SK-N-SH treated with all-trans-retinoic acid at 6 μM for 48 hours (cell line): ENCODE results near the gene ATP6V1G1.

Source experiments
- CSDC2 ChIP-seq: fragments of 250-450 bp; sonication (Bioruptor Pico); IDR thresholded peaks from 2 replicates; pipeline ENCODE4 v1.5.0; 2020; ENCODE audit warnings: mild to moderate bottlenecking, moderate library complexity
- ESRRG ChIP-seq: fragments of 250-450 bp; sonication (Bioruptor Pico); IDR thresholded peaks from 2 replicates; pipeline ENCODE4 v1.6.1; 2021; ENCODE audit warnings: mild to moderate bottlenecking
- GLIS3 ChIP-seq: fragments of 250-450 bp; sonication (Bioruptor Pico); IDR thresholded peaks from 2 replicates; pipeline ENCODE4 v1.5.0; 2020; ENCODE audit warnings: mild to moderate bottlenecking, moderate library complexity
- OSR1 ChIP-seq: fragments of 250-450 bp; sonication (Bioruptor Pico); IDR thresholded peaks from 2 replicates; pipeline ENCODE4 v1.8.0; 2022; ENCODE audit warnings: moderate library complexity, mild to moderate bottlenecking, inconsistent platforms
- PATZ1 ChIP-seq: fragments of 250-450 bp; sonication (Bioruptor Pico); IDR thresholded peaks from 2 replicates; pipeline ENCODE4 v1.8.0; 2020; ENCODE audit warnings: mild to moderate bottlenecking, moderate library complexity, borderline replicate concordance
- PPARA ChIP-seq: fragments of 250-450 bp; sonication (Bioruptor Pico); IDR thresholded peaks from 2 replicates; pipeline ENCODE4 v1.5.0; 2020; ENCODE audit warnings: mild to moderate bottlenecking, borderline replicate concordance
- SNAI2 ChIP-seq: fragments of 250-450 bp; sonication (Bioruptor Pico); IDR thresholded peaks from 2 replicates; pipeline ENCODE4 v1.5.0; 2020; ENCODE audit warnings: mild to moderate bottlenecking, moderate library complexity
- ZNF565 ChIP-seq: fragments of 450-650 bp; formaldehyde crosslinking; conservative IDR thresholded peaks from 2 replicates; pipeline ENCODE4 v1.5.0; 2020; ENCODE audit warnings: low read depth, mild to moderate bottlenecking, moderate library complexity
- ZNF70 ChIP-seq: fragments of 450-650 bp; formaldehyde crosslinking; IDR thresholded peaks from 2 replicates; pipeline ENCODE4 v1.5.0; 2020; ENCODE audit warnings: mild to moderate bottlenecking, moderate library complexity
- ZNF8 ChIP-seq: fragments of 450-650 bp; formaldehyde crosslinking; IDR thresholded peaks from 2 replicates; pipeline ENCODE4 v1.5.0; 2020; ENCODE audit warnings: mild to moderate bottlenecking, moderate library complexity
- TF ChIP-seq, protein P1 (sequence below): fragments of 250-450 bp; sonication (Bioruptor Pico); IDR thresholded peaks from 2 replicates; pipeline ENCODE4 v1.5.1; 2020; ENCODE audit warnings: low read depth, mild to moderate bottlenecking, moderate library complexity

- no peak for TF ChIP-seq ZNF565
- no peak for TF ChIP-seq PPARA (CRISPR knock-in tag)
- TF ChIP-seq CSDC2 (CRISPR knock-in tag): no peak
- no peak for TF ChIP-seq GLIS3
- no peak for TF ChIP-seq PATZ1 (CRISPR knock-in tag)
- no peak for TF ChIP-seq OSR1
- no peak for TF ChIP-seq ZNF8
- no peak for TF ChIP-seq ZNF70 (CRISPR knock-in tag)
- TF ChIP-seq SNAI2 (CRISPR knock-in tag): no peak
- no peak for TF ChIP-seq ESRRG (CRISPR knock-in tag)
- TF ChIP-seq, protein P1, sequence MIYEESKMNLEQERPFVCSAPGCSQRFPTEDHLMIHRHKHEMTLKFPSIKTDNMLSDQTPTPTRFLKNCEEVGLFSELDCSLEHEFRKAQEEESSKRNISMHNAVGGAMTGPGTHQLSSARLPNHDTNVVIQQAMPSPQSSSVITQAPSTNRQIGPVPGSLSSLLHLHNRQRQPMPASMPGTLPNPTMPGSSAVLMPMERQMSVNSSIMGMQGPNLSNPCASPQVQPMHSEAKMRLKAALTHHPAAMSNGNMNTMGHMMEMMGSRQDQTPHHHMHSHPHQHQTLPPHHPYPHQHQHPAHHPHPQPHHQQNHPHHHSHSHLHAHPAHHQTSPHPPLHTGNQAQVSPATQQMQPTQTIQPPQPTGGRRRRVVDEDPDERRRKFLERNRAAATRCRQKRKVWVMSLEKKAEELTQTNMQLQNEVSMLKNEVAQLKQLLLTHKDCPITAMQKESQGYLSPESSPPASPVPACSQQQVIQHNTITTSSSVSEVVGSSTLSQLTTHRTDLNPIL (CRISPR knock-in tag): no peak
Observed at GRCh38 chr9:114627553-114627952, 40.0 kb downstream of the ATP6V1G1 start.
